ENCODE data around the gene ACACA.

Gene ACACA

GRCh38 chr17:37286430-37286829 is 120.2 kb downstream of the ACACA start (continued):
- TF ChIP-seq HIC1 (tag by site-specific recombination; IDR thresholded peaks at IDR 0.05) = no peak

DNA sequence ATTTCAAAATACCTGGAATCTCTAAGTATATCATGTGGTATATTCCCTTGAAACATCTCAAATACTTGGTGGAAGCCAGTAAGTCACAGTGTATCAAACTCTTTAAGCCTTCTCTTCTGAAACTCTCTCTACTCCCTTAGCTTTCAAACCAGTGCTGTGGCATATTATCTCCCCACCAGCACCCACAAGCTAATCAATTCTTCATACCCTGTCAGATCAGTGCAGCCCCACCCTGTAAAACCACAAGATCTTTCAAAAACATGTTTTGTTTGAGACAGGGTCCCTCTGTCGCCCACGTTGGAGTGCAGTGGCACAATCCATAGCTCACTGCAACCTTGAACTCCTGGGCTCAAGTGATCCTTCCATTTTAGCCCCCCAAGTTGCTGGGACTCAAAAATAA is 122.4 kb downstream of the ACACA start:
- H3K4me3 ChIP-seq (ENCODE audit: low read depth, low read length) = no peak overlapping the region
- no peak overlapping the region for H3K27ac ChIP-seq (ENCODE audit: extremely low read depth, low read depth, low read length)
- no peaks in the 10 kb centered on the region for H3K9me3 ChIP-seq (ENCODE audit: control insufficient read depth, insufficient read depth, low read depth, low read length)
- no peak for TF ChIP-seq ZNF169 (tag by site-specific recombination; IDR thresholded peaks at IDR 0.05)
- no peak for TF ChIP-seq ZBTB26 (tag by site-specific recombination; optimal IDR thresholded peaks at IDR 0.05)
- TF ChIP-seq ZNF76 (tag by site-specific recombination; IDR thresholded peaks at IDR 0.05; ENCODE audit: borderline replicate concordance, low read depth) = no peak
- TF ChIP-seq ZSCAN16 (tag by site-specific recombination; IDR thresholded peaks at IDR 0.05) = no peak
- TF ChIP-seq ZNF148 (tag by site-specific recombination; IDR thresholded peaks at IDR 0.05; ENCODE audit: borderline replicate concordance) = no peak
- no peak for TF ChIP-seq ZNF654 (tag by site-specific recombination; IDR thresholded peaks at IDR 0.05; ENCODE audit: low read depth)
- TF ChIP-seq ZNF830 (tag by site-specific recombination; IDR thresholded peaks at IDR 0.05; ENCODE audit: low read depth) = no peak
- TF ChIP-seq ZNF248 (tag by site-specific recombination; IDR thresholded peaks at IDR 0.05) = no peak
- TF ChIP-seq ZNF280C (tag by site-specific recombination; IDR thresholded peaks at IDR 0.05) = no peak
- no peak for TF ChIP-seq ZNF37A (tag by site-specific recombination; IDR thresholded peaks at IDR 0.05)
- no peak for TF ChIP-seq ZNF341 (tag by site-specific recombination; IDR thresholded peaks at IDR 0.05; ENCODE audit: low read depth)
- TF ChIP-seq KLF7 (tag by site-specific recombination; IDR thresholded peaks at IDR 0.05; ENCODE audit: borderline replicate concordance) = no peak
- no peak for TF ChIP-seq ZFP37 (tag by site-specific recombination; IDR thresholded peaks at IDR 0.05)
- TF ChIP-seq ZNF837 (tag by site-specific recombination; IDR thresholded peaks at IDR 0.05) = no peak
- TF ChIP-seq ZNF639 (tag by site-specific recombination; IDR thresholded peaks at IDR 0.05) = no peak
- ChIA-PET POLR2A (no interaction called here), CTCF (no interaction called here)
- no peaks in the 10 kb centered on the region; the same call in none of the 2 replicates for H3K4me1 ChIP-seq (ENCODE audit: control insufficient read depth, insufficient read depth, low read length)
- H3K36me3 ChIP-seq (ENCODE audit: control insufficient read depth in 2 of 2, insufficient read depth in 1 of 2, low read length in 2 of 2) = peaks cover 16 to 32% of the 10 kb centered on the region in 2 experiments

Measured in HEK293 (cell line).